PC-9 (cell line): Measurements from ENCODE around the gene LRRTM3. TPM values are rescaled to one million over a fixed set of nuclear protein-coding genes. Genes with fewer than 3 reads are reported as not detected.

Experiments used
- BruUV-seq: library from RNA; stranded (reverse); fragments of 400-500 nt; replicated peaks from 2 replicates; lab custom pipeline; 2021; lab: Mats Ljungman, UMichigan
- CTCF ChIA-PET: fragments of 300-600 bp; sonication (Branson Sonifier 250); formaldehyde crosslinking; loops from one replicate; lab custom pipeline; 2022; ENCODE audit warnings: antibody characterized with exemption; lab: Charles Lee
- POLR2A ChIA-PET: fragments of 300-600 bp; sonication (Branson Sonifier 250); formaldehyde crosslinking; loops from one replicate; lab custom pipeline; 2022; ENCODE audit warnings: antibody characterized with exemption; ENCODE audit not compliant: unreplicated experiment; lab: Charles Lee
- DNase-seq, 2 experiments: peaks; one replicate each; pipeline versions ENCODE4 v3.0.0 to v3.0.0-alpha.2; 2015 to 2022; ENCODE audit warnings: mixed read lengths in 1 of 2
- H2AFZ ChIP-seq: fragments of 200-600 bp; sonication (generic); 2 replicates; pipeline ENCODE4 v1.8.1; 2017; ENCODE audit warnings: antibody characterized with exemption
- H3F3A ChIP-seq: fragments of 200-600 bp; sonication (generic); 2 replicates; pipeline ENCODE4 v1.8.1; 2017; ENCODE audit warnings: antibody characterized with exemption, mild to moderate bottlenecking, low read depth; ENCODE audit not compliant: insufficient read depth
- H3K27ac ChIP-seq: fragments of 200-600 bp; sonication (generic); 2 replicates; pipeline ENCODE4 v1.6.1; 2016; ENCODE audit warnings: mixed run types
- H3K27me3 ChIP-seq: fragments of 200-600 bp; sonication (generic); 2 replicates; pipeline ENCODE4 v1.6.1; 2016; ENCODE audit warnings: low read depth, mixed run types; ENCODE audit not compliant: insufficient read depth
- H3K36me3 ChIP-seq: fragments of 200-600 bp; sonication (generic); 2 replicates; pipeline ENCODE4 v1.6.1; 2016; ENCODE audit warnings: low read depth, mixed run types
- H3K4me1 ChIP-seq: fragments of 200-600 bp; sonication (generic); replicated peaks from 2 replicates; pipeline ENCODE4 v1.6.1; 2016; ENCODE audit warnings: mixed run types; ENCODE audit not compliant: insufficient read depth
- H3K4me2 ChIP-seq: fragments of 200-600 bp; sonication (generic); 2 replicates; pipeline ENCODE4 v1.6.1; 2017; ENCODE audit warnings: mixed run types
- H3K4me3 ChIP-seq: fragments of 200-600 bp; sonication (generic); 2 replicates; pipeline ENCODE4 v1.6.1; 2016; ENCODE audit warnings: mixed run types
- H3K79me2 ChIP-seq: fragments of 200-600 bp; sonication (generic); 2 replicates; pipeline ENCODE4 v1.6.1; 2017; ENCODE audit warnings: low read depth, mixed run types
- H3K9me2 ChIP-seq: fragments of 200-600 bp; sonication (generic); 2 replicates; pipeline ENCODE4 v1.8.1; 2017; ENCODE audit warnings: mild to moderate bottlenecking; ENCODE audit not compliant: insufficient read depth
- H3K9me3 ChIP-seq: fragments of 200-600 bp; sonication (generic); 2 replicates; pipeline ENCODE4 v1.8.1; 2016; ENCODE audit warnings: low read depth; ENCODE audit not compliant: insufficient read depth
- H4K20me1 ChIP-seq: fragments of 200-600 bp; sonication (generic); 2 replicates; pipeline ENCODE4 v1.8.1; 2017; ENCODE audit not compliant: insufficient read depth
- EZH2 ChIP-seq: fragments of 200-600 bp; sonication (generic); IDR thresholded peaks from 2 replicates; pipeline ENCODE4 v1.8.0; 2017; ENCODE audit warnings: antibody characterized with exemption, low read depth
- intact Hi-C: fragments of 100-400 bp; cut with micrococcal nuclease; formaldehyde crosslinking; loops from one replicate; pipeline ENCODE4 v1.10.0; 2022; ENCODE audit not compliant: unreplicated experiment
- total RNA-seq: library from RNA; stranded (reverse); gene quantifications from 2 replicates; pipeline ENCODE4 v1.2.3, GENCODE V29; 2021
- TF ChIP-seq, protein P1 (sequence below): fragments of 200-600 bp; sonication (generic); conservative IDR thresholded peaks from 2 replicates; pipeline ENCODE4 v1.6.1; 2017; ENCODE audit warnings: mixed run types, antibody characterized with exemption, mild to moderate bottlenecking, moderate library complexity

The LRRTM3 gene
- total RNA-seq, 1 experiment from 2014 or later = not detected

DNA sequence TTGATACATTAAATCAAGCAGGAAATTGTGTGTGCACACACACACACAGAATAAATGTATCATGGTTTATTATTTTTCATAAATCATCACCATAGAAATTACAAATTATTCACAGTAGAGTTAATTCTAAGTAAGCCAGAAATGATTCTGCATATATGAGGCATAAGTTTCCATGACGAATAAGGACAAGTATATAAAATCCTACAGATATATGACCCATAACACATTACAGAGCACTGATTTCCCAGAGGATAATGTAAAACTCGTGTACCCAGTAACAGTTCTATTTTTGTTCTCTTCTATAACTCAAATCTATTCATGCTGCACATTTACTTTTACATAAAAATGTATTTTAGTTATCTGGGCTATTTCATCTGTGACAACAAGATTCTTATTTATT, 169.7 kb downstream of the LRRTM3 start:
- H3K4me3 ChIP-seq = no peak overlapping the region
- CTCF ChIA-PET = no interaction called here
- no peaks in the 10 kb centered on the region for H3K9me2 ChIP-seq
- no peaks in the 10 kb centered on the region for H3F3A ChIP-seq
- H4K20me1 ChIP-seq = no peaks in the 10 kb centered on the region
- no peak overlapping the region for H3K27ac ChIP-seq
- POLR2A ChIA-PET = no interaction called here
- intact Hi-C loops = no loop called here
- no peak for DNase-seq
- no peaks in the 10 kb centered on the region for H3K27me3 ChIP-seq
- H3K36me3 ChIP-seq = no peaks in the 10 kb centered on the region
- H2AFZ ChIP-seq = no peak overlapping the region
- no TSS peak for BruUV-seq
- no peak overlapping the region for H3K4me2 ChIP-seq
- TF ChIP-seq, protein P1, sequence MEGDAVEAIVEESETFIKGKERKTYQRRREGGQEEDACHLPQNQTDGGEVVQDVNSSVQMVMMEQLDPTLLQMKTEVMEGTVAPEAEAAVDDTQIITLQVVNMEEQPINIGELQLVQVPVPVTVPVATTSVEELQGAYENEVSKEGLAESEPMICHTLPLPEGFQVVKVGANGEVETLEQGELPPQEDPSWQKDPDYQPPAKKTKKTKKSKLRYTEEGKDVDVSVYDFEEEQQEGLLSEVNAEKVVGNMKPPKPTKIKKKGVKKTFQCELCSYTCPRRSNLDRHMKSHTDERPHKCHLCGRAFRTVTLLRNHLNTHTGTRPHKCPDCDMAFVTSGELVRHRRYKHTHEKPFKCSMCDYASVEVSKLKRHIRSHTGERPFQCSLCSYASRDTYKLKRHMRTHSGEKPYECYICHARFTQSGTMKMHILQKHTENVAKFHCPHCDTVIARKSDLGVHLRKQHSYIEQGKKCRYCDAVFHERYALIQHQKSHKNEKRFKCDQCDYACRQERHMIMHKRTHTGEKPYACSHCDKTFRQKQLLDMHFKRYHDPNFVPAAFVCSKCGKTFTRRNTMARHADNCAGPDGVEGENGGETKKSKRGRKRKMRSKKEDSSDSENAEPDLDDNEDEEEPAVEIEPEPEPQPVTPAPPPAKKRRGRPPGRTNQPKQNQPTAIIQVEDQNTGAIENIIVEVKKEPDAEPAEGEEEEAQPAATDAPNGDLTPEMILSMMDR = no peak
- no peak for TF ChIP-seq EZH2
- no peaks in the 10 kb centered on the region for H3K9me3 ChIP-seq
- no peaks in the 10 kb centered on the region for H3K79me2 ChIP-seq
- no peaks in the 10 kb centered on the region for H3K4me1 ChIP-seq

DNA sequence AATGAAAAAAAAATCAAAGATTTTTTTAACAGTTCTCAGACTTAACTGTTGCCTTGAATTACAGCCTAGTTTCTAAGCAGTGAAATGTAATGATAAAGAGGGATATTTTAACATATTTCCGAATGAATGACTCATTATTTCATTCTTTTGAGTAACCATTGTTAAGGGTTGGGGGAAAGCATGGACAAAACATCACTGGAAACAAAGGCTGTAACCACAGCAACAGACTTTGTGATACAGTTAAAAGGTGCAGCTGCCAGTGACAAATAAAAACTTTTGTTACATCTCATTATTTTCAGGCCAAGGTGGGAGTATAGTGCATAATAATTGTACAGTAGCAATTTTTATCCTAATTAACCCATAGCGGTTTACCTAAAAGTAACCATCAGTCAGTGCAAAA, 172.6 kb downstream of the LRRTM3 start:
- intact Hi-C loops = no loop called here
- no TSS peak for BruUV-seq

DNA sequence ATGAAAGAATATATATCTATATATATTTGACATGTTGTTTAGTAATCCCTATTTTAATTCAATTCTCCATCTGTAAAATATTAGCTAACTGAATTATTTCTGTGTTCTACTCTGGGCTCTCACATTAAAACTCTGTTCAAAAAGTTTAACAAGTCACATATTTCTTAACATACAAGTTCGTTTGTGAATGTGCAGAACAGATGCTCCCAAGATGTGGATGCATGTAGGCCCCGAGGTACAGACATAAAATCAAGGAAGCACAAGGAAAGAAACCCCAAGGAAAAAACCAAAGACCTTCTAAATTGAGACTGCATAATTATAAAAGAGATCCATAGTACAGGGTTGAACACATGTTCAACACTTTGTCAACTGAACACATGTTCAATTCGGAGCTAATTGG, 175.1 kb downstream of the LRRTM3 start:
- Histone ChIP-seq H3K36me3 (no peaks in the 10 kb centered on the region), H2AFZ (no peak overlapping the region), H3K79me2 (no peaks in the 10 kb centered on the region), H3K4me2 (no peak overlapping the region), H3F3A (no peaks in the 10 kb centered on the region), H3K27ac (no peak overlapping the region), H3K4me1 (no peaks in the 10 kb centered on the region), H3K9me2 (no peaks in the 10 kb centered on the region), H3K9me3 (no peaks in the 10 kb centered on the region), H4K20me1 (no peaks in the 10 kb centered on the region), H3K27me3 (no peaks in the 10 kb centered on the region), H3K4me3 (no peak overlapping the region)
- no TSS peak for BruUV-seq
- ChIA-PET POLR2A (no interaction called here), CTCF (no interaction called here)
- no peak for DNase-seq
- TF ChIP-seq, protein P1 = no peak
- TF ChIP-seq EZH2 = no peak
- intact Hi-C loops = no loop called here

More for the DNA sequence above, 172.6 kb downstream of the LRRTM3 start:
- Histone ChIP-seq H3F3A (no peaks in the 10 kb centered on the region), H2AFZ (no peak overlapping the region), H3K27ac (no peak overlapping the region), H3K27me3 (no peaks in the 10 kb centered on the region), H3K79me2 (no peaks in the 10 kb centered on the region), H3K4me1 (no peaks in the 10 kb centered on the region), H3K4me2 (no peak overlapping the region), H3K4me3 (no peak overlapping the region), H3K36me3 (no peaks in the 10 kb centered on the region), H3K9me2 (no peaks in the 10 kb centered on the region), H3K9me3 (no peaks in the 10 kb centered on the region), H4K20me1 (no peaks in the 10 kb centered on the region)
- no peak for DNase-seq
- CTCF ChIA-PET = no interaction called here
- POLR2A ChIA-PET = no interaction called here
- no peak for TF ChIP-seq EZH2
- TF ChIP-seq, protein P1 = no peak
